Mesendoderm (in vitro differentiated cells): Measurements from ENCODE around the gene KRTAP10-4.

Source experiments
- DNase-seq: peaks from one replicate; pipeline ENCODE4 v3.0.0; 2013
- H2AK5ac ChIP-seq: 2 replicates; pipeline ENCODE4 v1.6.1; 2013; ENCODE audit warnings: low read length, inconsistent platforms
- H2BK120ac ChIP-seq: 2 replicates; pipeline ENCODE4 v1.6.1; 2013; ENCODE audit warnings: low read depth, mild to moderate bottlenecking, low read length, moderate library complexity, mixed read lengths
- H2BK15ac ChIP-seq: replicated peaks from 2 replicates; pipeline ENCODE4 v1.6.1; 2013; ENCODE audit warnings: low read depth, mild to moderate bottlenecking, moderate library complexity
- H2BK5ac ChIP-seq: 2 replicates; pipeline ENCODE4 v1.6.1; 2013; ENCODE audit warnings: low read length, inconsistent platforms
- H3K18ac ChIP-seq: 2 replicates; pipeline ENCODE4 v1.6.1; 2013; ENCODE audit warnings: mild to moderate bottlenecking, low read length, mixed read lengths
- H3K23ac ChIP-seq: one replicate; pipeline ENCODE4 v1.6.1; 2013; ENCODE audit warnings: low read length
- H3K27ac ChIP-seq: 2 replicates; pipeline ENCODE4 v1.5.1; 2013; ENCODE audit warnings: low read depth, mild to moderate bottlenecking, inconsistent platforms, low read length, moderate library complexity
- H3K27me3 ChIP-seq: 2 replicates; pipeline ENCODE4 v1.6.1; 2013; ENCODE audit warnings: low read length, control low read depth, mild to moderate bottlenecking, inconsistent platforms; ENCODE audit not compliant: insufficient read depth, poor library complexity
- H3K36me3 ChIP-seq: 2 replicates; pipeline ENCODE4 v1.6.1; 2013; ENCODE audit warnings: low read length, inconsistent platforms; ENCODE audit not compliant: control insufficient read depth, insufficient read depth
- H3K4ac ChIP-seq: one replicate; pipeline ENCODE4 v1.6.1; 2013; ENCODE audit warnings: low read depth, mild to moderate bottlenecking, low read length, moderate library complexity
- H3K4me1 ChIP-seq: 2 replicates; pipeline ENCODE4 v1.6.1; 2013; ENCODE audit warnings: low read depth, low read length, inconsistent platforms; ENCODE audit not compliant: control insufficient read depth
- H3K4me2 ChIP-seq: 2 replicates; pipeline ENCODE4 v1.6.1; 2013; ENCODE audit warnings: low read length
- H3K4me3 ChIP-seq: 2 replicates; pipeline ENCODE4 v1.5.1; 2013; ENCODE audit warnings: mild to moderate bottlenecking, low read length
- H3K56ac ChIP-seq: one replicate; pipeline ENCODE4 v1.6.1; 2013; ENCODE audit warnings: low read length
- H3K79me1 ChIP-seq: 2 replicates; pipeline ENCODE4 v1.6.1; 2013; ENCODE audit warnings: low read length, inconsistent platforms
- H3K79me2 ChIP-seq: 2 replicates; pipeline ENCODE4 v1.6.1; 2013; ENCODE audit warnings: mild to moderate bottlenecking, low read length; ENCODE audit not compliant: control insufficient read depth, insufficient read depth
- H3K9ac ChIP-seq: 2 replicates; pipeline ENCODE4 v1.6.1; 2013; ENCODE audit warnings: low read length, inconsistent platforms
- H4K5ac ChIP-seq: one replicate; pipeline ENCODE4 v1.6.1; 2013; ENCODE audit warnings: low read length
- H4K8ac ChIP-seq: one replicate; pipeline ENCODE4 v1.6.1; 2013; ENCODE audit warnings: low read depth, mild to moderate bottlenecking, control low read depth, low read length, moderate library complexity
- WGBS: extraction: QIAGEN DNeasy Blood & Tissue Kit; methylation state at CpG from one replicate; pipeline ENCODE4 v1.1.7; 2013; ENCODE audit warnings: low lambda C conversion rate, missing lambda C conversion rate; ENCODE audit not compliant: insufficient coverage; ENCODE audit errors: extremely low coverage; 5-methylcytosine and 5-hydroxymethylcytosine counted together

The KRTAP10-4 gene

DNA sequence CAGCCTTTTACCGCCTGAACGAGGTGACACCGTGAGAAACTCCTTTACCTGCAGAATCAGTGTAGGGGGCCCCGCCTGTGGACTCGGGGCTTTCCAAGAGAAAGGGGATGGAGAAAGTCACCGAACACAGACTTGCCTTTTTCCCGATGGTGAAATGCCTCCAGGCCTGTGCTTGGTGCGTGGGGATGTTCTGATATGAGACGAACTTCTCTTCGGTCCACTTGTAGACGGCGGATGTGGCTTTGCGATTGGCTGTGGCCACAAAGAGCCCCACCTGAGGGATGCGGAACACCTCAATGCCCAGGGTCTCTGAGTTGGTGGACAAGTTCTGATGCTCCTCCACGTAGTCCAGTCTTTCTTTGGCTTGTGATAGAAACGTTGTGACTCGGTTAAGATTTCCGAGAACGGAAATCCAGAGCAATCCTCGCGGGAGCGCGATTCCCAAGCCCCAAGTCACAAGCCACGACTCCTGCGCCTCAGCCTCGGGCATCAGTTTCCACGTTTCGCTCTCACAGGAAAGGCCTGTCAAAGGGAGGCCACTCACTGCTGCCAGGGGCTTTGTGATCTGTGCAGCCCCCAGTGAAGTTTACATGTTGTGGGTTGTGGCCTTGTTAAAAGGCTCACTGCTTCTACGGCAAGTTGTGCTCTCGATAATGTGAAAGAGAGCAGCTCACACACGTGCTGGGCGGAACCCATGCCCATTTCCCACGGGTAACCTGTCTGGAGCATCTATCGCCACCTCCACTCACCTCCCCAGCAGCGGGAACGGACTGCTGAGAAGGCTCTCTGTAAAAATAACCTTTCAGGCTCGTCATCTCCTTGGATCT, 46.2 kb upstream of the KRTAP10-4 start:
- H3K56ac ChIP-seq = no peak overlapping the region
- no peak overlapping the region for H2BK15ac ChIP-seq
- H3K18ac ChIP-seq = no peak overlapping the region
- WGBS = no CpG with 5 or more reads among the region's 37 CpGs
- no peak overlapping the region for H4K5ac ChIP-seq
- H3K27me3 ChIP-seq = no peaks in the 10 kb centered on the region
- H2BK5ac ChIP-seq = no peak overlapping the region
- no peaks in the 10 kb centered on the region for H3K79me1 ChIP-seq
- H3K4me1 ChIP-seq = no peaks in the 10 kb centered on the region
- H3K4ac ChIP-seq = no peak overlapping the region
- H3K27ac ChIP-seq = no peak overlapping the region
- peaks cover 4% of the 10 kb centered on the region for H3K36me3 ChIP-seq
- no peak overlapping the region for H2BK120ac ChIP-seq
- no peak overlapping the region for H3K23ac ChIP-seq
- H3K4me2 ChIP-seq = no peak overlapping the region
- H2AK5ac ChIP-seq = no peak overlapping the region
- H3K9ac ChIP-seq = no peak overlapping the region
- H4K8ac ChIP-seq = no peak overlapping the region
- no peak for DNase-seq
- no peaks in the 10 kb centered on the region for H3K79me2 ChIP-seq
- H3K4me3 ChIP-seq = no peak overlapping the region

DNA sequence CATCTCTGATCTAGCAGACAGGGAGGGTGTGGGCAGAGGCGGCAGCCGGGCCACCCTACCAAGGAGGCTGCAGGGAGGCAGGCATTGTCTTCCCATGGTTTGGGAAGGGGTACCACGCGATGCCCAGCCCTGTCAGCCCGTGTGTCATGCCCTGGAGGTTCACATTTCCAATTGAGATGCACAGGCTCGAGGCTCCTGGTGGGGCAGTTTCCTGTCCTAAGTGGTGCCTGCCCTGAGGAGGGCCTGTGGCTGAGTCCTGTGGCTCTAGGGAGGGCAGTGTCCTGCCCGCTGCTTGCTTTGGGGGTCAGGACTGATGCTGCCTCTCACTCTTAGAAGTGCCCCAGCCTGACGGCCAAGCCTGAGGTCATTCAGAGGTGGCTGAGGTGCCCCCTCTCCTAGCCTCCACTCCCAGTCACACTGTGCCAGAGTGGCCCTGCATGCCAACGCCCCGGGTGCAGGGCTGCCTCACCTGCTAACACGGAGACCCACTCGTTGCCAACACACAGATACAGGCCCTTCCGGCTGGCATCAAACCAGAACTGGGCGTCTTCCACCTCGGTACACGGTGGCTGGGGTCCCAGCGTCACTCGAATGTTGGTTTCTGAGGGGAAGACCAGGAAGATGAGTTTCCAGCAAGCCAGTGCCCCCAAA, 45.4 kb upstream of the KRTAP10-4 start:
- WGBS = no CpG with 5 or more reads among the region's 18 CpGs
- no peak overlapping the region for H2BK15ac ChIP-seq
- H2BK120ac ChIP-seq = no peak overlapping the region
- H3K36me3 ChIP-seq = peaks cover 4% of the 10 kb centered on the region
- H4K5ac ChIP-seq = no peak overlapping the region
- H3K27me3 ChIP-seq = no peaks in the 10 kb centered on the region
- no peak overlapping the region for H3K23ac ChIP-seq
- no peak for DNase-seq
- H3K4me2 ChIP-seq = no peak overlapping the region
- H3K9ac ChIP-seq = no peak overlapping the region
- H3K4ac ChIP-seq = no peak overlapping the region
- no peaks in the 10 kb centered on the region for H3K79me2 ChIP-seq
- no peak overlapping the region for H4K8ac ChIP-seq
- no peak overlapping the region for H3K56ac ChIP-seq
- H3K4me1 ChIP-seq = no peaks in the 10 kb centered on the region
- no peak overlapping the region for H2BK5ac ChIP-seq
- no peak overlapping the region for H2AK5ac ChIP-seq
- no peak overlapping the region for H3K27ac ChIP-seq
- no peak overlapping the region for H3K18ac ChIP-seq
- no peak overlapping the region for H3K4me3 ChIP-seq
- H3K79me1 ChIP-seq = no peaks in the 10 kb centered on the region

GRCh38 chr21:44528634-44528995, 44.9 kb upstream of the KRTAP10-4 start:
- no peaks in the 10 kb centered on the region for H3K79me1 ChIP-seq
- no peak overlapping the region for H4K5ac ChIP-seq
- H3K4ac ChIP-seq = no peak overlapping the region
- no peak overlapping the region for H3K27ac ChIP-seq
- no peak overlapping the region for H2AK5ac ChIP-seq
- H2BK15ac ChIP-seq = no peak overlapping the region
- H3K36me3 ChIP-seq = peaks cover 4% of the 10 kb centered on the region
- DNase-seq = no peak
- H3K27me3 ChIP-seq = no peaks in the 10 kb centered on the region
- H3K56ac ChIP-seq = no peak overlapping the region
- H3K4me3 ChIP-seq = no peak overlapping the region
- H2BK5ac ChIP-seq = no peak overlapping the region
- H4K8ac ChIP-seq = no peak overlapping the region
- H3K79me2 ChIP-seq = no peaks in the 10 kb centered on the region
- WGBS = no CpG with 5 or more reads among the region's 10 CpGs
- H3K23ac ChIP-seq = no peak overlapping the region
- no peak overlapping the region for H3K9ac ChIP-seq
- no peaks in the 10 kb centered on the region for H3K4me1 ChIP-seq
- no peak overlapping the region for H3K18ac ChIP-seq
- no peak overlapping the region for H2BK120ac ChIP-seq
- H3K4me2 ChIP-seq = no peak overlapping the region

GRCh38 chr21:44529011-44529421, 44.5 kb upstream of the KRTAP10-4 start:
- no CpG with 5 or more reads among the region's 17 CpGs for WGBS

GRCh38 chr21:44529503-44530125, 43.9 kb upstream of the KRTAP10-4 start:
- no peaks in the 10 kb centered on the region for H3K36me3 ChIP-seq
- WGBS = no CpG with 5 or more reads among the region's 23 CpGs

More at GRCh38 chr21:44529011-44529421, 44.5 kb upstream of the KRTAP10-4 start:
- DNase-seq = no peak
- Histone ChIP-seq H2BK5ac (no peak overlapping the region), H3K18ac (no peak overlapping the region), H4K8ac (no peak overlapping the region), H3K4me1 (no peaks in the 10 kb centered on the region), H3K4ac (no peak overlapping the region), H2BK120ac (no peak overlapping the region), H3K27ac (no peak overlapping the region), H3K79me1 (no peaks in the 10 kb centered on the region), H3K23ac (no peak overlapping the region), H3K36me3 (peaks cover 4% of the 10 kb centered on the region), H3K4me3 (no peak overlapping the region), H3K4me2 (no peak overlapping the region), H3K9ac (no peak overlapping the region), H4K5ac (no peak overlapping the region), H3K79me2 (no peaks in the 10 kb centered on the region), H3K27me3 (no peaks in the 10 kb centered on the region), H2AK5ac (no peak overlapping the region), H2BK15ac (no peak overlapping the region), H3K56ac (no peak overlapping the region)

More at GRCh38 chr21:44529503-44530125, 43.9 kb upstream of the KRTAP10-4 start:
- no peak overlapping the region for H3K56ac ChIP-seq
- H2AK5ac ChIP-seq = no peak overlapping the region
- no peak overlapping the region for H2BK5ac ChIP-seq
- H3K27me3 ChIP-seq = no peaks in the 10 kb centered on the region
- no peak for DNase-seq
- no peak overlapping the region for H3K27ac ChIP-seq
- no peak overlapping the region for H4K8ac ChIP-seq
- H2BK15ac ChIP-seq = no peak overlapping the region
- no peak overlapping the region for H3K9ac ChIP-seq
- no peak overlapping the region for H4K5ac ChIP-seq
- no peaks in the 10 kb centered on the region for H3K79me2 ChIP-seq
- no peak overlapping the region for H3K4me2 ChIP-seq
- no peak overlapping the region for H2BK120ac ChIP-seq
- no peak overlapping the region for H3K4me3 ChIP-seq
- no peaks in the 10 kb centered on the region for H3K4me1 ChIP-seq
- no peak overlapping the region for H3K23ac ChIP-seq
- H3K18ac ChIP-seq = no peak overlapping the region
- no peak overlapping the region for H3K4ac ChIP-seq
- no peaks in the 10 kb centered on the region for H3K79me1 ChIP-seq
